Brain microvascular endothelial cell (primary cell): ENCODE measurements around the gene AFF3.

ENCODE experiments used
- DNase-seq: peaks from one replicate; pipeline ENCODE4 v3.0.0-alpha.2; 2020
- H3K27ac ChIP-seq: fragments of 250-450 bp; sonication (Bioruptor Pico); 2 replicates; pipeline ENCODE4 v1.5.1; 2020; ENCODE audit warnings: mild to moderate bottlenecking, moderate library complexity
- H3K27me3 ChIP-seq: fragments of 250-450 bp; sonication (Bioruptor Pico); replicated peaks from 2 replicates; pipeline ENCODE4 v1.5.1; 2020; ENCODE audit warnings: mild to moderate bottlenecking
- H3K36me3 ChIP-seq: fragments of 250-450 bp; sonication (Bioruptor Pico); replicated peaks from 2 replicates; pipeline ENCODE4 v1.5.1; 2020; ENCODE audit warnings: mild to moderate bottlenecking
- H3K4me3 ChIP-seq: 2 replicates; pipeline ENCODE4 v1.5.1; 2011; ENCODE audit warnings: low read depth, mild to moderate bottlenecking, control low read depth, low read length, moderate library complexity
- in situ Hi-C: cut with HindIII; loops from 2 replicates; pipeline ENCODE4 v1.10.0; 2017; ENCODE audit warnings: low sequenced_read_pairs, low pct_ligation_motif_present
- TF ChIP-seq, protein P1 (sequence below): IDR thresholded peaks from 2 replicates; pipeline ENCODE4 v1.5.1; 2011; ENCODE audit warnings: low read depth, mild to moderate bottlenecking, moderate library complexity, low read length, control low read depth, inconsistent platforms; ENCODE audit errors: missing control alignments

AFF3 gene

DNA sequence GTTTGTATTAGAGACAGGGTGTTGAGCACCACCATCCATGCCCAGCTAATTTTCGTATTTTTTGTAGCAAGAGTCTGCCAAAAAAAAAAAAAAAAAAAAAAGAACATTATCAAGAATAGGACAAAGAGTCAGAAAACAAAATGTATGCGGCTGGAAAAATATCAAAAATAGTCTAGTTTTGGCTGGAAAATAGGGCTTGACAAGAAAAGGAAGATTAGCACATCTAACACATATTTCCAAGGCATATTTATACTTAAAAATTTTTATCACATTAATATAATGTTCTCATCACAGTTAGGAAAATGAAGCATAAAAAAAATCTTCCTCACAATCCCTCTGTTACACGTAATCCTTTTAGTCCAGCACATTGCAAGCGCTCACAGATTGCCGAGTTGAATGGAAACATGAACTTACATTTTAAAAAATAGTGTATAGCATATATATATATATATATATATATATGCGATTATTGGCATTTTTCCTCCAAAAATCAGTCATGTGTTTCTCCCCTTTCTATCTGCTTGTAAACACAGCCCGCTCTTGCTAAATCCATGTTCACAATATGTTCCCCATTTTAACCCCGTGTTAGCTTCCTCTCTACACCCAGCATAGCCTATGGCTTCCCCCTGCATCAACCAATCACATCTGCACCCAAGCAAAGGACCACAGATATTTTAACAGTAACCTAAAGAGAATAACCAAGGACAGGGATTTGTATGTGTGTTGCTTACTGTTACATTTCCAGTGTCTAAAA is 183.0 kb downstream of the AFF3 start:
- no peak overlapping the region for H3K4me3 ChIP-seq
- DNase-seq, result no peak
- in situ Hi-C loops, result no loop called here
- H3K36me3 ChIP-seq, result no peaks in the 10 kb centered on the region
- H3K27me3 ChIP-seq, result no peaks in the 10 kb centered on the region
- TF ChIP-seq, protein P1, sequence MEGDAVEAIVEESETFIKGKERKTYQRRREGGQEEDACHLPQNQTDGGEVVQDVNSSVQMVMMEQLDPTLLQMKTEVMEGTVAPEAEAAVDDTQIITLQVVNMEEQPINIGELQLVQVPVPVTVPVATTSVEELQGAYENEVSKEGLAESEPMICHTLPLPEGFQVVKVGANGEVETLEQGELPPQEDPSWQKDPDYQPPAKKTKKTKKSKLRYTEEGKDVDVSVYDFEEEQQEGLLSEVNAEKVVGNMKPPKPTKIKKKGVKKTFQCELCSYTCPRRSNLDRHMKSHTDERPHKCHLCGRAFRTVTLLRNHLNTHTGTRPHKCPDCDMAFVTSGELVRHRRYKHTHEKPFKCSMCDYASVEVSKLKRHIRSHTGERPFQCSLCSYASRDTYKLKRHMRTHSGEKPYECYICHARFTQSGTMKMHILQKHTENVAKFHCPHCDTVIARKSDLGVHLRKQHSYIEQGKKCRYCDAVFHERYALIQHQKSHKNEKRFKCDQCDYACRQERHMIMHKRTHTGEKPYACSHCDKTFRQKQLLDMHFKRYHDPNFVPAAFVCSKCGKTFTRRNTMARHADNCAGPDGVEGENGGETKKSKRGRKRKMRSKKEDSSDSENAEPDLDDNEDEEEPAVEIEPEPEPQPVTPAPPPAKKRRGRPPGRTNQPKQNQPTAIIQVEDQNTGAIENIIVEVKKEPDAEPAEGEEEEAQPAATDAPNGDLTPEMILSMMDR, result no peak
- no peak overlapping the region for H3K27ac ChIP-seq

DNA sequence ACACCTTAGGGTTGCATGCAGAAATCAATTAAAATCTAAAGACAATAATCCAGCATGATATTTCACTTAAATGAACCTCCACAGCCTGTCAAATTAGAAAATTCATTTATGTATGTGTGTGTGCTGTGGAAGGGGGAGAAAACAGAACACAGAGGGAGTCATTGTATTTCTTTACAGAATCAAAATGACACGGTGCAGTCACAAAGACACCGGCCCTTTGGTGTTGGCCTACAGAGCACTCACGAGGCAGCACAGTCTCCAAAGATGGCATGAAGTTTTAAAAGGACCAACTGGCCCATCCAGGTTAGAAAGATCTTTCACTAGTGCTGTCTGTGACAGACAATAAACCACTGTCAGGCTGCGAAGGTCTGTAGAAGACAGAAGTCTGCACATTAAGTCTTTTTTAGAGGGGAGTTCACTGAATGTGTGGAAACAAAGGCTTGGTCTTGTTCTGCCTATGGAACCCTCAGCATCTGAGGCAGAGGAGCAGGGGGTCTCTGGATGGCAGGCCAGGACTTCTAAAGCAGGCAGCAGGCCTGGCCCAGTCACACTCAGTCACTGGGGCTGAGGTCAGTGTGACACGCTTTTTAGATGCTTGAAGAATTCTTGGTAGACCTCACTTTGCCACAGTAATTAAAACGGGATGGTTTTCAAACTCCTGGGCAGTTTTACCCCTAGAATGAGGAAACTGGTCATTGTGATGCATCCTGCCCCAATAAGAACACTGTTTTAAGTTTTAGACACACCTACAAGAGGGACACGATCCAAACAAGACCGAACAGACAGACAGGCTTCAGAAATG is 184.9 kb downstream of the AFF3 start:
- no peaks in the 10 kb centered on the region for H3K36me3 ChIP-seq
- H3K27ac ChIP-seq, result no peak overlapping the region
- TF ChIP-seq, protein P1, result no peak
- no peak overlapping the region for H3K4me3 ChIP-seq
- H3K27me3 ChIP-seq, result no peaks in the 10 kb centered on the region
- DNase-seq, result no peak
- in situ Hi-C loops, result no loop called here

DNA sequence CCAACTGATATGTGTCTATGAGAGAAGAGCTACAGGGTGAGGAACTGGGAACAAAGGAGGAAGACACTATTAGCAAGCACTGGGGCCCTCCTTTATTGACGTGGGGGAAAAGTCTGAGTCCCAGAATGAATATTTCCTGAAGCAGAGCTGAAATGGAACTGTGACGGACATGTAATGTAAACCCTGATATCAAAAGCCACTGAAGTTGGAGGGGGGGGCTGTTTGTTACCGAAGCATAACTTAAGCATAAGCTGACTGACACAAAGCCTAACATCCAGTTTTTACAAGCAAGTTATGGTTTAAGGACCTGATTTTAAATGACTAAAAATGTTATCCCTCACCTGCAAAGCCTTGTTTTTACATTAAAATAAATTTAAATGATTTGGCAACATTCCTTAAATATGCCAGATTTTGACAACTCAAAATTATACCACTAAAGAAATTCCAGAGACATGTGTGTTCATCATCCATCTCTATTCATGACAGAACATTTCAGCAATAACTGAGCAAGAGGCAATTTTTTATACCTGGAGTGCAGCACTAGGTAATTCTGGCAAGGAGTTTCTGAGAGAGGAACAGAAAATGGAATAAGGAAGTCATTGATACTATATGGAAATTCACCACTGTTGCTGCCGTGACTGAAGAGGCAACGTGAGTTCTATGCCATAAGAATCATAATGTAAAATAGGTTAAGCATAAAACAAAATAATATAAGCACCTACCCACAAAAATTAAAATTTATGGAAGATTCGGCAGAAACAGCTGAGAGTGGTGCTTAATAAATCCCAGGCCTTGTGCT is 186.0 kb downstream of the AFF3 start:
- no peak overlapping the region for H3K4me3 ChIP-seq
- TF ChIP-seq, protein P1, result no peak
- in situ Hi-C loops, result no loop called here

DNA sequence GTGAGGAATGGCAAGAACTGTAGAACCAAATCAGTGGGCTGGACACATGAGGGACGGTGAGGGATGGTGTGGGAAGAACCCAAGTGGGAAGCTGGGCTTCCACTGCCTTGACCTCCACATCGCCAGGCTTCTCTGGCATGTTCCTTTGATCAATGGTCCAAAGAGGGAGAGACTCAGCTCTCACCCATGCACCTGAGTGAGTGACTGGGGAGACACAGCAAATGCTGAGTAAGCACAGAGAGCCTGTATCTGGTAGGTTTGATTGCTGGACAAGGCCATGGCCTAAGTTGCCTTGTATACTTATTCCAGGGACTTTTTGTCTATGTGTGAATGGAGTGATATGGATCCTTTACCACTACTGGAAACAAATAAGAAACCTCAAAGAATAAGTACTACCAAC is 188.6 kb downstream of the AFF3 start:
- Histone ChIP-seq H3K27me3 (no peaks in the 10 kb centered on the region), H3K27ac (no peak overlapping the region), H3K4me3 (no peak overlapping the region), H3K36me3 (no peaks in the 10 kb centered on the region)
- no peak for DNase-seq
- in situ Hi-C loops, result no loop called here
- TF ChIP-seq, protein P1, result no peak

More for the DNA sequence above, 186.0 kb downstream of the AFF3 start:
- no peak overlapping the region for H3K27ac ChIP-seq
- DNase-seq, result no peak
- H3K27me3 ChIP-seq, result no peaks in the 10 kb centered on the region
- no peaks in the 10 kb centered on the region for H3K36me3 ChIP-seq

DNA sequence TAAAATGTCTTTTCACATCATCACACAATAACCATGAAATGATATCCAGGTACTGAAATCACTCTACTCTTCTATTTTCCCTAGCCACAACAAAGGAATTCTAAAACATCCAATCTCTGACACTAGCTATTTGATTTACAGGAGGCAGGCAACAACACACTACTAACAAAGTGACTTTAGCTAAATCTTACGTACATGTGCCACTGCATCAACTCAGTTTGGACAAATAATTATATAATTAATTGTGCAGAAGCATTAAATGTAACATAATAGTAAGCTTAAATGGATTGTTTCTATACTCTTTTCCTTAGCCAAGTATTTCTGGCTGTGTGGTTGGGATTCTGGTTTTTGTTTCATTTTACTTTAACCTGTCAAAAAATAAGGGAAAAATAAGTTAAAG is 192.4 kb downstream of the AFF3 start:
- in situ Hi-C loops, result no loop called here
- TF ChIP-seq, protein P1, result no peak
- no peaks in the 10 kb centered on the region for H3K36me3 ChIP-seq
- no peak overlapping the region for H3K27ac ChIP-seq
- H3K4me3 ChIP-seq, result no peak overlapping the region
- H3K27me3 ChIP-seq, result no peaks in the 10 kb centered on the region
- no peak for DNase-seq
